WTC11 (cell line): ENCODE data around the gene SLC25A12.

Experiments
- CREB1 ChIP-seq: sonication (generic); formaldehyde crosslinking; IDR thresholded peaks from 2 replicates; pipeline ENCODE4 v1.8.0; 2023; ENCODE audit warnings: mild to moderate bottlenecking, missing genetic modification reagents
- JUN ChIP-seq: sonication (generic); formaldehyde crosslinking; IDR thresholded peaks from 2 replicates; pipeline ENCODE4 v1.8.0; 2023; ENCODE audit warnings: mild to moderate bottlenecking, missing genetic modification reagents
- KAT7 ChIP-seq: sonication (generic); formaldehyde crosslinking; IDR thresholded peaks from 2 replicates; pipeline ENCODE4 v1.8.1; 2023; ENCODE audit warnings: missing genetic modification reagents, mild to moderate bottlenecking, borderline replicate concordance
- OVOL2 ChIP-seq: fragments of 250-450 bp; sonication (Bioruptor Pico); IDR thresholded peaks from 2 replicates; pipeline ENCODE4 v1.9.0; 2021; ENCODE audit warnings: mild to moderate bottlenecking, borderline replicate concordance
- SMAD4 ChIP-seq: sonication (generic); formaldehyde crosslinking; IDR thresholded peaks from 2 replicates; pipeline ENCODE4 v1.8.0; 2022; ENCODE audit warnings: mild to moderate bottlenecking, missing genetic modification reagents
- TP53 ChIP-seq: sonication (generic); formaldehyde crosslinking; IDR thresholded peaks from 2 replicates; pipeline ENCODE4 v1.8.1; 2023; ENCODE audit warnings: mild to moderate bottlenecking, missing genetic modification reagents
- TF ChIP-seq, protein P1 (sequence below): fragments of 200-600 bp; IDR thresholded peaks from 2 replicates; pipeline ENCODE4 v1.8.0; 2022; ENCODE audit warnings: antibody characterized with exemption
- TF ChIP-seq, protein P2 (sequence below): sonication (generic); formaldehyde crosslinking; IDR thresholded peaks from 2 replicates; pipeline ENCODE4 v1.8.0; 2023; ENCODE audit warnings: missing genetic modification reagents
- TF ChIP-seq, protein P3 (sequence below): sonication (generic); formaldehyde crosslinking; IDR thresholded peaks from 2 replicates; pipeline ENCODE4 v1.8.1; 2023; ENCODE audit warnings: mild to moderate bottlenecking, missing genetic modification reagents

DNA sequence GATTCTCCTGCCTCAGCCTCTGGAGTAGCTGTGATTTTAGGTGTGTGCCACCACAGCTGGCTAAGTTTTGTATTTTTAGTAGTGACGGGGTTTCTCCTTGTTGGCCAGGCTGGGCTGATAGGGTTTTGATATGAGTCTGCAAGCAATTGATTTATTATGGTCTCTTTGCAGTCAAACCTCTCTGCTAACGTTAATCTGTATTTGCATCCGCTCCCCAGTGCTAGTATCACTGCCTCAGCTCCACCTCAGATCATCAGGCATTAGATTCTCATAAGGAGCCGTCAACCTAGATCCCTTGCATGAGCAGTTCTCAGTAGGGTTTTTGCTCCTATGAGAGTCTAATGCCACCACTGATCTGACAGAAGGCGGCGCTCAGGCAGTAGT is 47.3 kb upstream of the SLC25A12 start:
- TF ChIP-seq CREB1 (CRISPR knock-in tag): no peak
- TF ChIP-seq, protein P1, sequence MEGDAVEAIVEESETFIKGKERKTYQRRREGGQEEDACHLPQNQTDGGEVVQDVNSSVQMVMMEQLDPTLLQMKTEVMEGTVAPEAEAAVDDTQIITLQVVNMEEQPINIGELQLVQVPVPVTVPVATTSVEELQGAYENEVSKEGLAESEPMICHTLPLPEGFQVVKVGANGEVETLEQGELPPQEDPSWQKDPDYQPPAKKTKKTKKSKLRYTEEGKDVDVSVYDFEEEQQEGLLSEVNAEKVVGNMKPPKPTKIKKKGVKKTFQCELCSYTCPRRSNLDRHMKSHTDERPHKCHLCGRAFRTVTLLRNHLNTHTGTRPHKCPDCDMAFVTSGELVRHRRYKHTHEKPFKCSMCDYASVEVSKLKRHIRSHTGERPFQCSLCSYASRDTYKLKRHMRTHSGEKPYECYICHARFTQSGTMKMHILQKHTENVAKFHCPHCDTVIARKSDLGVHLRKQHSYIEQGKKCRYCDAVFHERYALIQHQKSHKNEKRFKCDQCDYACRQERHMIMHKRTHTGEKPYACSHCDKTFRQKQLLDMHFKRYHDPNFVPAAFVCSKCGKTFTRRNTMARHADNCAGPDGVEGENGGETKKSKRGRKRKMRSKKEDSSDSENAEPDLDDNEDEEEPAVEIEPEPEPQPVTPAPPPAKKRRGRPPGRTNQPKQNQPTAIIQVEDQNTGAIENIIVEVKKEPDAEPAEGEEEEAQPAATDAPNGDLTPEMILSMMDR: no peak
- no peak for TF ChIP-seq TP53
- TF ChIP-seq SMAD4 (CRISPR knock-in tag): no peak
- TF ChIP-seq, protein P2, sequence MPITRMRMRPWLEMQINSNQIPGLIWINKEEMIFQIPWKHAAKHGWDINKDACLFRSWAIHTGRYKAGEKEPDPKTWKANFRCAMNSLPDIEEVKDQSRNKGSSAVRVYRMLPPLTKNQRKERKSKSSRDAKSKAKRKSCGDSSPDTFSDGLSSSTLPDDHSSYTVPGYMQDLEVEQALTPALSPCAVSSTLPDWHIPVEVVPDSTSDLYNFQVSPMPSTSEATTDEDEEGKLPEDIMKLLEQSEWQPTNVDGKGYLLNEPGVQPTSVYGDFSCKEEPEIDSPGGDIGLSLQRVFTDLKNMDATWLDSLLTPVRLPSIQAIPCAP (CRISPR knock-in tag): no peak
- no peak for TF ChIP-seq JUN (CRISPR knock-in tag)
- TF ChIP-seq OVOL2 (CRISPR knock-in tag): no peak
- TF ChIP-seq, protein P3, sequence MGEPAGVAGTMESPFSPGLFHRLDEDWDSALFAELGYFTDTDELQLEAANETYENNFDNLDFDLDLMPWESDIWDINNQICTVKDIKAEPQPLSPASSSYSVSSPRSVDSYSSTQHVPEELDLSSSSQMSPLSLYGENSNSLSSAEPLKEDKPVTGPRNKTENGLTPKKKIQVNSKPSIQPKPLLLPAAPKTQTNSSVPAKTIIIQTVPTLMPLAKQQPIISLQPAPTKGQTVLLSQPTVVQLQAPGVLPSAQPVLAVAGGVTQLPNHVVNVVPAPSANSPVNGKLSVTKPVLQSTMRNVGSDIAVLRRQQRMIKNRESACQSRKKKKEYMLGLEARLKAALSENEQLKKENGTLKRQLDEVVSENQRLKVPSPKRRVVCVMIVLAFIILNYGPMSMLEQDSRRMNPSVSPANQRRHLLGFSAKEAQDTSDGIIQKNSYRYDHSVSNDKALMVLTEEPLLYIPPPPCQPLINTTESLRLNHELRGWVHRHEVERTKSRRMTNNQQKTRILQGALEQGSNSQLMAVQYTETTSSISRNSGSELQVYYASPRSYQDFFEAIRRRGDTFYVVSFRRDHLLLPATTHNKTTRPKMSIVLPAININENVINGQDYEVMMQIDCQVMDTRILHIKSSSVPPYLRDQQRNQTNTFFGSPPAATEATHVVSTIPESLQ (CRISPR knock-in tag): no peak
- TF ChIP-seq KAT7 (CRISPR knock-in tag): no peak
